ENCODE results near the gene PGC. TPM values are rescaled to one million over a fixed set of nuclear protein-coding genes. Genes with fewer than 3 reads are reported as not detected.

PGC gene
- total RNA-seq, 4 donors from 2014 or later: not detected

- TF ChIP-seq, protein P1, sequence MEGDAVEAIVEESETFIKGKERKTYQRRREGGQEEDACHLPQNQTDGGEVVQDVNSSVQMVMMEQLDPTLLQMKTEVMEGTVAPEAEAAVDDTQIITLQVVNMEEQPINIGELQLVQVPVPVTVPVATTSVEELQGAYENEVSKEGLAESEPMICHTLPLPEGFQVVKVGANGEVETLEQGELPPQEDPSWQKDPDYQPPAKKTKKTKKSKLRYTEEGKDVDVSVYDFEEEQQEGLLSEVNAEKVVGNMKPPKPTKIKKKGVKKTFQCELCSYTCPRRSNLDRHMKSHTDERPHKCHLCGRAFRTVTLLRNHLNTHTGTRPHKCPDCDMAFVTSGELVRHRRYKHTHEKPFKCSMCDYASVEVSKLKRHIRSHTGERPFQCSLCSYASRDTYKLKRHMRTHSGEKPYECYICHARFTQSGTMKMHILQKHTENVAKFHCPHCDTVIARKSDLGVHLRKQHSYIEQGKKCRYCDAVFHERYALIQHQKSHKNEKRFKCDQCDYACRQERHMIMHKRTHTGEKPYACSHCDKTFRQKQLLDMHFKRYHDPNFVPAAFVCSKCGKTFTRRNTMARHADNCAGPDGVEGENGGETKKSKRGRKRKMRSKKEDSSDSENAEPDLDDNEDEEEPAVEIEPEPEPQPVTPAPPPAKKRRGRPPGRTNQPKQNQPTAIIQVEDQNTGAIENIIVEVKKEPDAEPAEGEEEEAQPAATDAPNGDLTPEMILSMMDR (IDR thresholded peaks at IDR 0.05): no peak
- ATAC-seq (ENCODE audit: low FRiP score) (no peak), DNase-seq (ENCODE audit: low spot score) (no peak)
Measured at GRCh38 chr6:41695825-41696224, 51.4 kb downstream of the PGC start.

- ATAC-seq (ENCODE audit: low FRiP score): no peak
- TF ChIP-seq, protein P1 (IDR thresholded peaks at IDR 0.05): no peak
Measured at GRCh38 chr6:41694815-41695526, 52.2 kb downstream of the PGC start.

GRCh38 chr6:41693281-41694240, 53.6 kb downstream of the PGC start:
- ATAC-seq (ENCODE audit: low FRiP score): no peak

More at GRCh38 chr6:41694815-41695526, 52.2 kb downstream of the PGC start:
- no peak for DNase-seq (ENCODE audit: low spot score)

DNA sequence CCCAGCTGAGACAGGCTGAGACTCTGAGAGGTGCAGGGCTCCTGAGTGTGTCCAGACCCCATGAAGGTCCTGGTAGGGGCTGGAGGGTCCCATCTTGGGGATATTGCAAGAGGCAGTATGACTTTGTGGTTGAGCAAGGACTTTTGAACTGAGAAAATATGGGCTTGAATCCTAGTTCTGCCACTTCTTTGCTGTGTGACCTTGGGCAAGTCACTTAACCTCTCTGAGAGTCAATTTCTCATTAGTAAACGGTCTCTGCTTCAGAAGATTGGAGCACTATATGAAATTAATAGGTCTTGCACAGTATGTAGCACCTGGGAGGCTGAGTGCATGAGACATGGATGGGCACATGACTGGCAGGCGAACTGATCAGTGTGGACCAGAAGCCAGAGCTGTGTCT, 54.5 kb downstream of the PGC start:
- DNase-seq (ENCODE audit: low spot score) (no peak), ATAC-seq (ENCODE audit: low FRiP score) (no peak)
- TF ChIP-seq, protein P1 (IDR thresholded peaks at IDR 0.05): no peak

More at GRCh38 chr6:41693281-41694240, 53.6 kb downstream of the PGC start:
- no peak for DNase-seq (ENCODE audit: low spot score)
- TF ChIP-seq, protein P1 (IDR thresholded peaks at IDR 0.05): no peak

DNA sequence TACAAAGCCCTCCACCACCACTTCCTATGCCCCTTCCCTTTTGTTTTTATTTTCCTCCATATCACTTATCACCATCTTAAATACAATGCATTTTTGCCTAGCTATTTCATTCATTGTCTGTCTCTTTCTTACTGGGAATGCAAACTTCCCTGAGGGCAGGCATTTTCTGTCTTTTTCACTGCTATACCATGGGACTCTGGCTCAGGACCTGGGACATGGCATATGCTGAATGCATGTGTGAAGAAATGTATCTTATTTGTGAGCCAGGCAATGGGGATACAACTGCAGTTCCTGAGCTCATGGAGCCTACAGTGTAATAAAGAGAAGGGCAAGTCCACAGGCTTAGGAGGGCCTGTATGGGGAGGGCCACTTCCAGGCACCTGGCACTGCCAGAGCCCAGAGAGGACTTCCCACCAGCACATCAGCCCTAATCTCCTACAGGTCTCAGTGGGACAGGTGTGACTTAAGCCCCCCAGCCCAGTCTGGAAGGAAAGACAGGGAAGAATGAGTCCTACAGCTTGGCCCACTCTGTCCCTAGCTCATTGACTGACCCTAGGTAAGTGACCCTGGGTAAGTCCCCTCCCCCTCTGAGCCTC, 55.0 kb downstream of the PGC start:
- TF ChIP-seq, protein P1 (IDR thresholded peaks at IDR 0.05): no peak
- ATAC-seq (ENCODE audit: low FRiP score) (no peak), DNase-seq (ENCODE audit: low spot score) (no peak)

- no peak for ATAC-seq (ENCODE audit: low FRiP score)
- DNase-seq (ENCODE audit: low spot score): no peak
Measured at GRCh38 chr6:41691426-41692079, 55.6 kb downstream of the PGC start.

More at GRCh38 chr6:41691426-41692079, 55.6 kb downstream of the PGC start:
- TF ChIP-seq, protein P1 (IDR thresholded peaks at IDR 0.05): no peak

Data from omental fat pad (tissue), 4 donors.